ENCODE data around the gene NPLOC4. TPM values are rescaled to one million over a fixed set of nuclear protein-coding genes. Genes with fewer than 3 reads are reported as not detected.

Gene NPLOC4
- total RNA-seq, 2 experiments from 2014 or later = 75.9 to 87.7 TPM

DNA sequence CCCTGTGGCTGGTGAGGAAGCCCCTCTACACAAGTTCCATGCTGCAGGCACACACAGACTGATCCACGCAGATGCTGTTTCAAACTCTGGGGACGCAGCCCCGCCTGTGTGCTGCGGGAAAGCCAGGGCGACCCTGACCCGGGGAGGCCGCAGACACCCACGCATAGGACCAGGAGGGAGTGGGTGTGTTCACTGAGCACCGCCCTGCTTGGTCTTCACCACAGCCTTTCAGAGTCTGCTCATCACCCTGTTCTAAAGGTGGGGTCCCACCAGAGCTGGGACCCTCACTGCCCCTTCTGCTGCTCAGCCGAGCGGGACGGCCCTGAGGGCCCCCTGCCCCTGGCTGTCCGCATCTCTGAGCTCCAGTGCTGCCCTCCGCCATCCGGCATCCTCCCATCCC is 7.6 kb upstream of the NPLOC4 start:
- POLR2A ChIA-PET = interaction anchor here (1.0 to 1.4 kb wide), 2 partner anchors 10 to 21 kb away, joined by 3 to 5 read pairs; no protein-coding TSS in a partner anchor
- no peak for ATAC-seq
- no peak overlapping the region for H3K4me3 Mint-ChIP-seq
- no peaks in the 10 kb centered on the region for H3K9me3 Mint-ChIP-seq
- CTCF ChIA-PET = no interaction called here
- peaks cover 2% of the 10 kb centered on the region for H3K36me3 Mint-ChIP-seq (ENCODE audit: low read depth)
- intact Hi-C loops (cut with micrococcal nuclease) = no loop called here
- H3K4me1 Mint-ChIP-seq (ENCODE audit: low read depth) = no peaks in the 10 kb centered on the region
- TF ChIP-seq, protein P1, sequence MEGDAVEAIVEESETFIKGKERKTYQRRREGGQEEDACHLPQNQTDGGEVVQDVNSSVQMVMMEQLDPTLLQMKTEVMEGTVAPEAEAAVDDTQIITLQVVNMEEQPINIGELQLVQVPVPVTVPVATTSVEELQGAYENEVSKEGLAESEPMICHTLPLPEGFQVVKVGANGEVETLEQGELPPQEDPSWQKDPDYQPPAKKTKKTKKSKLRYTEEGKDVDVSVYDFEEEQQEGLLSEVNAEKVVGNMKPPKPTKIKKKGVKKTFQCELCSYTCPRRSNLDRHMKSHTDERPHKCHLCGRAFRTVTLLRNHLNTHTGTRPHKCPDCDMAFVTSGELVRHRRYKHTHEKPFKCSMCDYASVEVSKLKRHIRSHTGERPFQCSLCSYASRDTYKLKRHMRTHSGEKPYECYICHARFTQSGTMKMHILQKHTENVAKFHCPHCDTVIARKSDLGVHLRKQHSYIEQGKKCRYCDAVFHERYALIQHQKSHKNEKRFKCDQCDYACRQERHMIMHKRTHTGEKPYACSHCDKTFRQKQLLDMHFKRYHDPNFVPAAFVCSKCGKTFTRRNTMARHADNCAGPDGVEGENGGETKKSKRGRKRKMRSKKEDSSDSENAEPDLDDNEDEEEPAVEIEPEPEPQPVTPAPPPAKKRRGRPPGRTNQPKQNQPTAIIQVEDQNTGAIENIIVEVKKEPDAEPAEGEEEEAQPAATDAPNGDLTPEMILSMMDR (IDR thresholded peaks at IDR 0.05) = no peak
- H3K27ac Mint-ChIP-seq = no peak overlapping the region
- DNase-seq = no peak
- peaks cover 12% of the 10 kb centered on the region for H3K27me3 Mint-ChIP-seq

DNA sequence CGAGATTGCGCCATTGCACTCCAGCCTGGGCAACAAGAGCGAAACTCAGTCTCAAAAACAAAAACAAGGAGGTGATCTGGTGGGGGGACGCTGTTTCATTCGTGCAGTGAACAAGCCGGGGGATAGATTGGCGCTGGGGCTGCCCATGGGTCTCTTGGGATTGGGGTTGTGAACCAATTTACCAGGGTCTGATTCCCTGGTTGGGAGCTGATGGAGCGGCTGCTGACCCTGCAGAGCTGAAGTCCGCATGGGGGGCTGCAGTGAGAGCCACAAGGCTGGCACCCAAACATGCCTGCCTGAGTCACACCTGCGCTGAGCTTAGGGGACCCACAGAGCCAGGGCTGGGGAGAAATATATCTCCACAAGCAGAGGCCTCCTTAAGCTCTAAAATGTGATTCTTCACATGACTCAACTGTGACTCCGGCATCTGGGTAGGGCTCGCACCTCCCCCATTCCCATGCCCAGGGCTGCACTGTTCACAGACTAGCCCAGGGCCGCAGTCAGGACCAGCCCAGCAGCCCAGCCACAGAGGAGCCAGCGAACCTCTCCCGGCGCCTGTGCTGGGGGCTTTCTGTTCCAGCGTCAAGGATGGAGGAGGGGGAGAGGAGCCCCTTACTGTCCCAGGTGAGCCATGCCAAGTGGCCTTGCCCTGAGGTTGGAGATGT is 5.0 kb upstream of the NPLOC4 start:
- POLR2A ChIA-PET = no interaction called here
- TF ChIP-seq, protein P1 (IDR thresholded peaks at IDR 0.05) = no peak
- intact Hi-C loops (cut with micrococcal nuclease) = no loop called here
- Mint-ChIP-seq H3K4me1 (ENCODE audit: low read depth) (peaks cover 3% of the 10 kb centered on the region), H3K27me3 (no peaks in the 10 kb centered on the region), H3K4me3 (no peak overlapping the region), H3K36me3 (ENCODE audit: low read depth) (no peaks in the 10 kb centered on the region), H3K27ac (no peak overlapping the region), H3K9me3 (no peaks in the 10 kb centered on the region)
- ATAC-seq (no peak), DNase-seq (no peak)
- CTCF ChIA-PET = no interaction called here

DNA sequence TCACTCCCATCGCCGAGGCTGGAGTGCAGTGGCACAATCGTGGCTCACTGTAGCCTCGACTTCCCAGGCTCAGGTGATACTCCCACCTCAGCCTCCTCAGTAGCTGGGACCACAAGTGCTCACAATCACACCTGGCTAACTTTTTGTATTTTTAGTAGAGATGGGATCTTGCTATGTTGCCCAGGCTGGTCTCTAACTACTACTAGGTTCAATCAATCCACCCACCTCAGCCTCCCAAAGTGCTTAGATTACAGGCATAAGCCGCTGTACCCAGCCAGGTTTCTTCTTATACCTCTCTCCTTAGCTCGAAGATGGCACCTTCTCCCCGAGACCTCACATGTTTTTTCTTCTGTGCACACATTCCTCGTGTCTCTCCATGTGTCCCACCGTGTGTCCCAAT is 3.1 kb upstream of the NPLOC4 start:
- Mint-ChIP-seq H3K27me3 (no peaks in the 10 kb centered on the region), H3K4me1 (ENCODE audit: low read depth) (peaks cover 13% of the 10 kb centered on the region), H3K9me3 (no peaks in the 10 kb centered on the region), H3K27ac (no peak overlapping the region), H3K36me3 (ENCODE audit: low read depth) (peaks cover 4% of the 10 kb centered on the region), H3K4me3 (no peak overlapping the region)
- intact Hi-C loops (cut with micrococcal nuclease) = no loop called here
- CTCF ChIA-PET = no interaction called here
- POLR2A ChIA-PET = interaction anchor here (0.6 kb wide), 1 partner anchor 10 kb away, joined by 3 read pairs; no protein-coding TSS in a partner anchor
- no peak for DNase-seq
- ATAC-seq = no peak
- TF ChIP-seq, protein P1 (IDR thresholded peaks at IDR 0.05) = no peak

DNA sequence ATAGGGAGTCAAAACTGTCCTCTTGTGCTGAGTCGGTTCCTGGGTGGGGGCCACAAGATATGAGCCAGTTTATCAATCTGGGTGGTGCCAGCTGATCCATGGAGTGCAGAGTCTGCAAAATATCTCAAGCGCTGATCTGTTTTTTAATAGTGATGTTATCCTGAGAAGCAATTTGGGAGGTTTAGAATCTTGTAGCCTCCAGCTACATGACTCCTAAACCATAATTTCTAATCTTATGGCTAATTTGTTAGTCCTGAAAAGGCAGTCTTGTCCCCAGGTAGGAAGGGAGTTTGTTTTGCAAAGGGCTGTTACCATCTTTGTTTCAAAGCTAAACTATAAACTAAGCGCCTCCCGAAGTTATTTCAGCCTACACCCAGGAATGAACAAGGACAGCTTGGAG is 1.8 kb upstream of the NPLOC4 start:
- DNase-seq = no peak
- ATAC-seq = no peak
- POLR2A ChIA-PET = no interaction called here
- peaks cover 4% of the 10 kb centered on the region for H3K36me3 Mint-ChIP-seq (ENCODE audit: low read depth)
- H3K9me3 Mint-ChIP-seq = no peaks in the 10 kb centered on the region
- intact Hi-C loops (cut with micrococcal nuclease) = no loop called here
- H3K27ac Mint-ChIP-seq = peak overlapping the region; percentile 28
- CTCF ChIA-PET = interaction anchor here (0.9 to 1.2 kb wide), 3 partner anchors 24 to 37 kb away, joined by 3 to 4 read pairs (median 4); no protein-coding TSS in a partner anchor
- H3K4me1 Mint-ChIP-seq (ENCODE audit: low read depth) = peaks cover 15% of the 10 kb centered on the region
- TF ChIP-seq, protein P1 (IDR thresholded peaks at IDR 0.05) = no peak
- H3K27me3 Mint-ChIP-seq = no peaks in the 10 kb centered on the region
- H3K4me3 Mint-ChIP-seq = peak overlapping the region; percentile 39

DNA sequence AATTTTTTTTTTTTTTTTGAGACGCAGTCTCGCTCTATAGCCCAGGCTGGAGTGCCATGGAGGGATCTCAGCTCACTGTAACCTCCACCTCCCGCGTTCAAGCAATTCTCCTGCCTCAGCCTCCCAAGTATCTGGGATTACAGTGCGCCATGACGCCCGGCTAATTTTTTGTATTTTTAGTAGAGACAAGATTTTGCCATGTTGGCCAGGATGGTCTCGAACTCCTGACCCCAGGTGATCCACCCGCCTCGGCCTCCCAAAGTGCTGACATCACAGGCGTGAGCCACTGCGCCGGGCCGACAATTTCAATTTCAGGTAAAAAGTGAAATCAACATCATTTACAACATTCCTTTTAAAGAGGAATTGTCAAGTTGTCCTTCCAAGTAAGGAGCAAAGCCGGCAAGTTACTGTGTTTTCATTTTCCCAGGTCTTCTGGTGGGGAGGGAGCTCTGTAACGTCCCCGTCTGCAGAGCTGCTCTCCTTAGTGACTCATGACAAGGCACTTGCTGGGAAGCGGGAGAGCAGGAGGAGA is 873 bp downstream of the NPLOC4 start:
- Mint-ChIP-seq H3K4me1 (ENCODE audit: low read depth) (peaks cover 22% of the 10 kb centered on the region), H3K27ac (peak overlapping the region; percentile 88), H3K27me3 (no peaks in the 10 kb centered on the region), H3K9me3 (no peaks in the 10 kb centered on the region), H3K36me3 (ENCODE audit: low read depth) (peaks cover 14% of the 10 kb centered on the region), H3K4me3 (peak overlapping the region; percentile 94)
- ChIA-PET CTCF (interaction anchor here (0.5 to 1.4 kb wide), 2 partner anchors 35 to 61 kb away, joined by 3 to 5 read pairs; no protein-coding TSS in a partner anchor), POLR2A (interaction anchor here (0.7 to 1.3 kb wide), 3 partner anchors 16 to 387 kb away, joined by 3 to 4 read pairs (median 3); no protein-coding TSS in a partner anchor)
- TF ChIP-seq, protein P1 (IDR thresholded peaks at IDR 0.05) = no peak
- ATAC-seq (peak; percentile 11), DNase-seq (no peak)
- intact Hi-C loops (cut with micrococcal nuclease) = no loop called here

Measured in activated CD8-positive, alpha-beta T cell treated with anti-CD3 and anti-CD28 coated beads for 36 hours (primary cell).